ENCODE results near the gene SIGLEC10. TPM values are rescaled to one million over a fixed set of nuclear protein-coding genes. Genes with fewer than 3 reads are reported as not detected.
A peak's percentile ranks its signal among the peaks of the same experiment; 100 is the strongest.

SIGLEC10 gene
- total RNA-seq, 1 donor from 2014 or later = 50.3 TPM

GRCh38 chr19:51382004-51382403, 35.4 kb downstream of the SIGLEC10 start:
- H3K9me3 Mint-ChIP-seq = no peaks in the 10 kb centered on the region
- TF ChIP-seq, protein P1, sequence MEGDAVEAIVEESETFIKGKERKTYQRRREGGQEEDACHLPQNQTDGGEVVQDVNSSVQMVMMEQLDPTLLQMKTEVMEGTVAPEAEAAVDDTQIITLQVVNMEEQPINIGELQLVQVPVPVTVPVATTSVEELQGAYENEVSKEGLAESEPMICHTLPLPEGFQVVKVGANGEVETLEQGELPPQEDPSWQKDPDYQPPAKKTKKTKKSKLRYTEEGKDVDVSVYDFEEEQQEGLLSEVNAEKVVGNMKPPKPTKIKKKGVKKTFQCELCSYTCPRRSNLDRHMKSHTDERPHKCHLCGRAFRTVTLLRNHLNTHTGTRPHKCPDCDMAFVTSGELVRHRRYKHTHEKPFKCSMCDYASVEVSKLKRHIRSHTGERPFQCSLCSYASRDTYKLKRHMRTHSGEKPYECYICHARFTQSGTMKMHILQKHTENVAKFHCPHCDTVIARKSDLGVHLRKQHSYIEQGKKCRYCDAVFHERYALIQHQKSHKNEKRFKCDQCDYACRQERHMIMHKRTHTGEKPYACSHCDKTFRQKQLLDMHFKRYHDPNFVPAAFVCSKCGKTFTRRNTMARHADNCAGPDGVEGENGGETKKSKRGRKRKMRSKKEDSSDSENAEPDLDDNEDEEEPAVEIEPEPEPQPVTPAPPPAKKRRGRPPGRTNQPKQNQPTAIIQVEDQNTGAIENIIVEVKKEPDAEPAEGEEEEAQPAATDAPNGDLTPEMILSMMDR (IDR thresholded peaks at IDR 0.05) = no peak
- CTCF ChIA-PET = no interaction called here
- intact Hi-C loops (cut with micrococcal nuclease) = no loop called here
- H3K36me3 Mint-ChIP-seq (ENCODE audit: low read depth) = no peaks in the 10 kb centered on the region
- no peaks in the 10 kb centered on the region for H3K4me1 Mint-ChIP-seq
- no peak overlapping the region for H3K27ac Mint-ChIP-seq
- POLR2A ChIA-PET = no interaction called here
- no peak for DNase-seq
- H3K27me3 Mint-ChIP-seq = peaks cover 3% of the 10 kb centered on the region
- H3K4me3 Mint-ChIP-seq = no peak overlapping the region
- no peak for ATAC-seq (ENCODE audit: low read depth)

- H3K4me3 Mint-ChIP-seq = no peak overlapping the region
- intact Hi-C loops (cut with micrococcal nuclease) = no loop called here
Observed at GRCh38 chr19:51380379-51380778, 37.1 kb downstream of the SIGLEC10 start.

GRCh38 chr19:51377422-51377821, 40.0 kb downstream of the SIGLEC10 start:
- intact Hi-C loops (cut with micrococcal nuclease) = no loop called here
- peaks cover 7% of the 10 kb centered on the region for H3K4me1 Mint-ChIP-seq
- H3K4me3 Mint-ChIP-seq = no peak overlapping the region
- no peaks in the 10 kb centered on the region for H3K36me3 Mint-ChIP-seq (ENCODE audit: low read depth)
- ATAC-seq (ENCODE audit: low read depth) (no peak), DNase-seq (no peak)
- ChIA-PET CTCF (no interaction called here), POLR2A (interaction anchor here (0.7 kb wide), 1 partner anchor 10 kb away, joined by 3 read pairs; no protein-coding TSS in a partner anchor)
- H3K27ac Mint-ChIP-seq = no peak overlapping the region
- H3K9me3 Mint-ChIP-seq = no peaks in the 10 kb centered on the region
- TF ChIP-seq, protein P1 (IDR thresholded peaks at IDR 0.05) = no peak
- no peaks in the 10 kb centered on the region for H3K27me3 Mint-ChIP-seq

More at GRCh38 chr19:51380379-51380778, 37.1 kb downstream of the SIGLEC10 start:
- Mint-ChIP-seq H3K27me3 (peaks cover 3% of the 10 kb centered on the region), H3K36me3 (ENCODE audit: low read depth) (no peaks in the 10 kb centered on the region), H3K4me1 (no peaks in the 10 kb centered on the region), H3K9me3 (no peaks in the 10 kb centered on the region), H3K27ac (no peak overlapping the region)
- TF ChIP-seq, protein P1 (IDR thresholded peaks at IDR 0.05) = no peak
- ATAC-seq (ENCODE audit: low read depth) (no peak), DNase-seq (no peak)
- ChIA-PET CTCF (no interaction called here), POLR2A (no interaction called here)

- intact Hi-C loops (cut with micrococcal nuclease) = no loop called here
- no peak for DNase-seq
- TF ChIP-seq, protein P1 (IDR thresholded peaks at IDR 0.05) = no peak
- Mint-ChIP-seq H3K36me3 (ENCODE audit: low read depth) (no peaks in the 10 kb centered on the region), H3K27ac (no peak overlapping the region), H3K4me1 (peaks cover 7% of the 10 kb centered on the region), H3K4me3 (no peak overlapping the region), H3K9me3 (no peaks in the 10 kb centered on the region), H3K27me3 (no peaks in the 10 kb centered on the region)
- CTCF ChIA-PET = no interaction called here
- no peak for ATAC-seq (ENCODE audit: low read depth)
- POLR2A ChIA-PET = no interaction called here
Observed at GRCh38 chr19:51375504-51376221, 41.8 kb downstream of the SIGLEC10 start.

DNA sequence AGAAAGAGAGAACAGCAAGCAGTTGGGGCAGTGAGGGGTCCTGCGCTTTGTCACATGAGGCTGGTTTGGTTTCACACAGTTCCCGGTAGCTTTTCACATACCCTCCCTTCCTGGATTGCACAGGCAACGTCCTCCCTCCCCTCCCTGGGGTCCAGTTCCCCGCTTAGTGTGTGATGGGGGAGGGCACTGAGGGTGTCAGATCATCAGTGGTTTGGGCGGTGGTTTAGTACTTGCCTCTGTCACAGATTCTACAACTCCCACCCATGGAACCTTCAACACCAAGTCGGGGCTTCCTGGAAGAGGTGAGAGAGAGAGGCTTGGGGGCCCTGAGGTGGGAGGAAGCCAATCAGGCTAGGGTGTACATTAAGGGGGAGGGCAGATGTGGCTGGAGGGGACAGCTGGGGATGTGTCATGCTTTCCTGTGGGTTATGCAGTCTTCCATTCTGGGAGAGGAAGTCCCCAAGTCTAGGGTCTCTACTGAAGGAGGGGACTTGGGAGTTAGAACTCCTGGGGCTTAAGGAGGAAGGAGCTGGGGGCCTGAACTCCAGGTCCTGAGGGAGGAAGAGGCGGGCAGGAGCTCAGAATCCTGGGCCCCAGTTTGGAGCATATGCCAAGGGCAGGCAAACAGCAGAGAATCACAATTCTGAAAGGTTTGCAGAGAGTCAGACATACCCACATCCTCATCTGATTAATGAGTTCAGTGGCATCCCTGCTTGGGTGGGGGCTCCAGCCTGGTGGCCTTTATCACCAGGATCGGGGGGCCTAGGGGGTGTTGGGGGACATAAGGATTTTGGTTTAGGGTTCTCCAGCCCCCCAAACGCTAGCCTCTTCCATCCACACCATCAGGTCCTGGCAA, 44.6 kb downstream of the SIGLEC10 start, which contains the start of gene NKG7:
TSS of gene NKG7 (minus strand) at position 6 of the 856 bp plus-strand sequence. CDS start 119 bp downstream, outside the sequence.
- Mint-ChIP-seq H3K4me1 (peaks cover 10% of the 10 kb centered on the region), H3K27me3 (no peaks in the 10 kb centered on the region), H3K27ac (peak within 1 kb of the TSS; percentile 47), H3K36me3 (ENCODE audit: low read depth) (no peaks in the 10 kb centered on the region), H3K9me3 (no peaks in the 10 kb centered on the region), H3K4me3 (no peak within 1 kb of the TSS)
- ChIA-PET POLR2A (interaction anchor here (1.0 kb wide), 1 partner anchor 33 kb away, joined by 3 read pairs; no protein-coding TSS in a partner anchor), CTCF (no interaction called here)
- TF ChIP-seq, protein P1 (IDR thresholded peaks at IDR 0.05) = no peak
- ATAC-seq (ENCODE audit: low read depth) (peak; percentile 16), DNase-seq (no peak)
- intact Hi-C loops (cut with micrococcal nuclease) = no loop called here
